Upper lobe of left lung (tissue), 6 donors: Measurements from ENCODE around the gene PREP. TPM values are rescaled to one million over a fixed set of nuclear protein-coding genes. Genes with fewer than 3 reads are reported as not detected.
"Not testable (repeated sequence)": the region's sequence is repeated elsewhere in the genome, so short reads cannot be mapped to it uniquely, and the experiment has no call there.

Experiments used
- ATAC-seq, 2 donors: fragments of 200-7000 bp; cut with Tn5 transposase; one replicate each; pipeline ENCODE4 v1.9.1; 2022; ENCODE audit warnings: mild to moderate bottlenecking in 2 of 2, moderate library complexity in 2 of 2; ENCODE audit not compliant: low FRiP score in 2 of 2
- DNase-seq, 2 donors: peaks; one replicate each; pipeline ENCODE4 v3.0.0-alpha.2; 2019 to 2020
- H3K27ac ChIP-seq, 4 donors: fragments of 200-600 bp; sonication (generic); one replicate each; pipeline ENCODE4 v1.5.1; 2016 to 2019
- H3K27me3 ChIP-seq, 4 donors: fragments of 200-600 bp; sonication (generic); one replicate each; pipeline ENCODE4 v1.5.1; 2017 to 2019
- H3K36me3 ChIP-seq, 4 donors: fragments of 200-600 bp; sonication (generic); one replicate each; pipeline ENCODE4 v1.5.1; 2016 to 2019
- H3K4me1 ChIP-seq, 4 donors: fragments of 200-600 bp; sonication (generic); one replicate each; pipeline ENCODE4 v1.5.1; 2018 to 2019
- H3K4me3 ChIP-seq, 4 donors: fragments of 200-600 bp; sonication (generic); one replicate each; pipeline ENCODE4 v1.5.1; 2017 to 2019; ENCODE audit warnings: mild to moderate bottlenecking in 2 of 4, moderate library complexity in 1 of 4
- H3K9me3 ChIP-seq, 4 donors: fragments of 200-600 bp; sonication (generic); one replicate each; pipeline ENCODE4 v1.5.1; 2018 to 2019
- CTCF ChIP-seq, 6 experiments: fragments of 450-650 bp in 4 of 6; fragments of 200-600 bp in 2 of 6; sonication (generic) in 2 of 6; IDR thresholded peaks; one replicate each; pipeline ENCODE4 v1.5.1; 2016 to 2019; ENCODE audit warnings: antibody characterized with exemption in 6 of 6
- EP300 ChIP-seq, 4 donors: sonication (generic); formaldehyde crosslinking; IDR thresholded peaks; one replicate each; pipeline ENCODE4 v1.5.1; 2017; ENCODE audit warnings: antibody characterized with exemption in 4 of 4, control low read depth in 2 of 4
- POLR2A ChIP-seq, 4 donors: fragments of 450-650 bp; IDR thresholded peaks; one replicate each; pipeline ENCODE4 v1.5.1; 2016 to 2017; ENCODE audit warnings: antibody characterized with exemption in 4 of 4, mild to moderate bottlenecking in 2 of 4
- POLR2AphosphoS5 ChIP-seq, 2 donors: sonication (generic); formaldehyde crosslinking; IDR thresholded peaks; one replicate each; pipeline ENCODE4 v1.5.1; 2017; ENCODE audit warnings: antibody characterized with exemption in 2 of 2
- WGBS, 2 donors: methylation state at CpG; one replicate each; pipeline ENCODE4 v1.1.5; 2017 to 2018; 5-methylcytosine and 5-hydroxymethylcytosine counted together
- total RNA-seq, 6 donors: library from RNA; depleted of rRNA in 4 of 6; stranded (reverse); fragments of >200 nt in 4 of 6; gene quantifications; one replicate each; pipeline versions ENCODE4 v1.1.0 to v1.2.1, GENCODE V29; 2016 to 2021
- donor health status: DM: no; HTN: no; CAD: no; lungs with moderate emphysema.
- donor health status: DM: no; HTN: yes; CAD: no; lungs with severe emphysema.

PREP gene
- total RNA-seq, 6 donors from 2014 or later: 12.1 to 31.0 (median 28.9) TPM

- ATAC-seq (no peak), DNase-seq (no peak)
- no peaks in the 10 kb centered on the region for H3K27me3 ChIP-seq
- no peak overlapping the region for H3K27ac ChIP-seq
- no peak overlapping the region for H3K4me3 ChIP-seq
- no peaks in the 10 kb centered on the region for H3K36me3 ChIP-seq
- peaks cover 6 to 11% (median 9%) of the 10 kb centered on the region in 4 donors for H3K4me1 ChIP-seq
- H3K9me3 ChIP-seq: no peaks in the 10 kb centered on the region
- TF ChIP-seq CTCF (IDR thresholded peaks at IDR 0.05) (no peak), EP300 (IDR thresholded peaks at IDR 0.05) (no peak), POLR2A (IDR thresholded peaks at IDR 0.05) (no peak), POLR2AphosphoS5 (IDR thresholded peaks at IDR 0.05) (no peak)
- WGBS, 2 donors: 93 to 95% methylated on average over 3 of the region's 3 CpGs
These were observed 27.8 kb upstream of the PREP start for GRCh38 chr6:105430685-105431084.

- H3K27me3 ChIP-seq: no peaks in the 10 kb centered on the region
- H3K4me3 ChIP-seq: no peak overlapping the region
- TF ChIP-seq EP300 (IDR thresholded peaks at IDR 0.05) (no peak), POLR2AphosphoS5 (IDR thresholded peaks at IDR 0.05) (no peak), POLR2A (IDR thresholded peaks at IDR 0.05) (no peak), CTCF (IDR thresholded peaks at IDR 0.05) (no peak)
- ATAC-seq (no peak), DNase-seq (no peak)
- no peaks in the 10 kb centered on the region for H3K9me3 ChIP-seq
- H3K27ac ChIP-seq: no peak overlapping the region
- 89 to 94% methylated on average over 4 of the region's 4 CpGs for WGBS, 2 donors
- no peaks in the 10 kb centered on the region for H3K36me3 ChIP-seq
- peaks cover 6 to 11% (median 9%) of the 10 kb centered on the region in 4 donors for H3K4me1 ChIP-seq
These were observed 26.8 kb upstream of the PREP start for GRCh38 chr6:105429676-105430075.

GRCh38 chr6:105428342-105428957 lies 25.6 kb upstream of the PREP start:
- WGBS, 2 donors: 43 to 51% methylated on average over 4 to 5 of the region's 5 CpGs
- ATAC-seq: peak; percentile 54 to 80
- Histone ChIP-seq H3K27me3 (no peaks in the 10 kb centered on the region), H3K4me1 (peaks cover 6 to 11% (median 9%) of the 10 kb centered on the region in 4 donors), H3K36me3 (no peaks in the 10 kb centered on the region), H3K27ac (peak overlapping the region in 3 of 4 donors; percentile 9 to 35 (median 19)), H3K4me3 (no peak overlapping the region), H3K9me3 (no peaks in the 10 kb centered on the region)
- TF ChIP-seq POLR2AphosphoS5 (IDR thresholded peaks at IDR 0.05): no peak
- no peak for TF ChIP-seq POLR2A (IDR thresholded peaks at IDR 0.05)
- no peak for TF ChIP-seq CTCF (IDR thresholded peaks at IDR 0.05)
- TF ChIP-seq EP300 (IDR thresholded peaks at IDR 0.05): no peak
- DNase-seq: no peak

- DNase-seq: no peak
- no peak overlapping the region for H3K4me3 ChIP-seq
- H3K9me3 ChIP-seq: no peaks in the 10 kb centered on the region
- no peak overlapping the region for H3K27ac ChIP-seq
- no peaks in the 10 kb centered on the region for H3K27me3 ChIP-seq
- peak; percentile 64 to 78 for ATAC-seq
- peak; percentile 54 to 67 (median 64) for TF ChIP-seq CTCF (IDR thresholded peaks at IDR 0.05)
- no peak for TF ChIP-seq EP300 (IDR thresholded peaks at IDR 0.05)
- WGBS, 2 donors: 13 to 14% methylated on average over 7 of the region's 7 CpGs
- no peaks in the 10 kb centered on the region for H3K36me3 ChIP-seq
- peaks cover 6 to 11% (median 9%) of the 10 kb centered on the region in 4 donors for H3K4me1 ChIP-seq
These were observed 21.4 kb upstream of the PREP start for GRCh38 chr6:105424175-105424783.

GRCh38 chr6:105416971-105417370 lies 14.1 kb upstream of the PREP start:
- WGBS, 2 donors: 93 to 100% methylated on average over 2 of the region's 2 CpGs
- not testable (repeated sequence) for ATAC-seq, H3K27ac ChIP-seq, H3K36me3 ChIP-seq, H3K4me1 ChIP-seq, DNase-seq, H3K27me3 ChIP-seq, H3K4me3 ChIP-seq
- H3K9me3 ChIP-seq: peaks cover 0 to 13% (median 7%) of the 10 kb centered on the region in 4 donors
